NT2/D1 (cell line): ENCODE results near the gene GCHFR.

ENCODE experiments used
- SUZ12 ChIP-seq: IDR thresholded peaks from 2 replicates; pipeline ENCODE4 v1.6.1; 2011; ENCODE audit not compliant: insufficient read length, insufficient read depth; ENCODE audit errors: extremely low read depth
- YY1 ChIP-seq: IDR thresholded peaks from 2 replicates; pipeline ENCODE4 v1.6.1; 2011; ENCODE audit not compliant: insufficient read length, insufficient read depth
- ZNF274 ChIP-seq: IDR thresholded peaks from 2 replicates; pipeline ENCODE4 v1.6.1; 2011; ENCODE audit warnings: mild to moderate bottlenecking, low read depth, low read length

DNA sequence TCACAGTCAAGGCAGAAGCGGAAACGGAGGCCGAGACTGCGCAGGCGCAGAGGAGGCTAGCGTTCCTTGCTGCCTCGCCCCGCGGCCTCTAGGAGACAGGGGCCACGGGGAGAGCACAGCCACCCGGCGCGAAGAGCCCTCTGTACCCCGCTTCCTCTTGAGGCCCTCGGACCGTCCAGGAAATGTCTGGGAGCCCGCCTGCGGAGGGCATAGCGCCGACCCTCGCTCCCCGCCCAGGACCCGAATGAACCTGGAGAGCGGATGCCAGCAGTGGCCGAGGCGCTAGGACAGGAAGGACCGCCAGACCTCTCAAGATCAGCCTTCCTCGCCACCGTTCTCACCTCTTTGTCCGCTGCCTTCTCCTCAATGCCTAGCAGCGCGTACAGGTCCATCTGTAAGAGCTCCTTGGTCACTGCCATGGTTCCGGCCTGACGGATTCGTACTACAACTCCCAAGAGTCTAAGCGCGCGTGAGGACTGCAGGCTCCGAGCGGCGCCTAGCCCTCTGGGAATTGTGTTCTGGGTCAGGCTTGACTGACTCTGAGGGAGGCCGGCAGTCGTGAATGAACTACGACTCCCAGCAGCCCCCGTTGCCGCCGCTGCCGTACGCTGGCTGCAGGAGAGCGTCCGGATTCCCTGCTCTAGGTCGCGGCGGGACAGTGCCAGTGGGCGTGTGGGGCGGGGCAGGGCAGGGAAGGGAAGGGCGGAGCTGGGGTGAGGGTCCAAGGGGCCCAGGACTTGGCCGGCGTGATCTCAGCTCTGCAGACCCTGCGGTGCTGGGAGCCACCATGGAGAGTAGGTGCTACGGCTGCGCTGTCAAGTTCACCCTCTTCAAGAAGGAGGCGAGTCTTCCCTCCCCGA lies 43.4 kb downstream of the GCHFR start, which contains the start of the genes DNAJC17 and ZFYVE19:
- TF ChIP-seq YY1: peak; percentile 14
- TF ChIP-seq SUZ12: no peak
- TF ChIP-seq ZNF274: no peak
